H7 (cell line): ENCODE results near the gene CHKA. TPM values are rescaled to one million over a fixed set of nuclear protein-coding genes. Genes with fewer than 3 reads are reported as not detected.

Experiments
- DNase-seq: peaks from one replicate; pipeline ENCODE4 v3.0.0; 2012
- H3K27me3 ChIP-seq: 2 replicates; pipeline ENCODE4 v1.6.0; 2011; ENCODE audit warnings: mild to moderate bottlenecking, low read length; ENCODE audit not compliant: control insufficient read depth, insufficient read depth
- H3K36me3 ChIP-seq: replicated peaks from 2 replicates; pipeline ENCODE4 v1.5.1; 2011; ENCODE audit warnings: low read length; ENCODE audit not compliant: control insufficient read depth, insufficient read depth
- H3K4me3 ChIP-seq: 2 replicates; pipeline ENCODE4 v1.5.1; 2011; ENCODE audit warnings: low read depth, mild to moderate bottlenecking, control low read depth, low read length, moderate library complexity; ENCODE audit not compliant: insufficient read depth
- total RNA-seq: library from RNA; depleted of rRNA; stranded (reverse); fragments of >200 nt; shearing (Covaris generic); gene quantifications from 2 replicates; pipeline ENCODE4 v1.2.3, GENCODE V29; 2014; rRNA removed

Gene CHKA
- 28.4 and 36.1 TPM in 2 replicates for total RNA-seq

GRCh38 chr11:68121067-68121899, at the start of gene CHKA:
TSS of gene CHKA (minus strand) at chr11:68121388. CDS start at chr11:68121177, 211 bp downstream.
- DNase-seq: peak; percentile 99
- Histone ChIP-seq H3K36me3 (no peaks in the 10 kb centered on the region), H3K4me3 (peak within 1 kb of the TSS; percentile 80), H3K27me3 (no peaks in the 10 kb centered on the region)

DNA sequence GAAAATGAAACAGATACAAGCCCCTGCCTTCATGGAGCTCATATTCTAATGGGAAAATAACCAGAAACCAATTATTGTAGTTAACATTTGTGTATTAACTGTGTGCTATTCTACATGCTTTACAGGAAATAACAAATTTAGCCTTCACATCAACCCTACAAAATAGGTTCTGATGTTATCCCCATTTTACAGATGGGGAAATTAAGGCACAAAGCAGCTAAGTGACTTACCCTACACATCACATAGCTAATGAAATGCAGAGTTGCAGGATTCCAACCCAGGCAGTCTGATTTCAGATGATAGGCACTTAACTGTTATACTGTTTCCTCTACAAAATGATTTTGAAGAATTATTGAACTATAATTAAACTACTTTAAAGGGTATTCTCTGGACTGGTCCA, 48.3 kb upstream of the CHKA start:
- peaks cover 36% of the 10 kb centered on the region for H3K36me3 ChIP-seq
- no peak overlapping the region for H3K4me3 ChIP-seq
- DNase-seq: no peak
- no peaks in the 10 kb centered on the region for H3K27me3 ChIP-seq

DNA sequence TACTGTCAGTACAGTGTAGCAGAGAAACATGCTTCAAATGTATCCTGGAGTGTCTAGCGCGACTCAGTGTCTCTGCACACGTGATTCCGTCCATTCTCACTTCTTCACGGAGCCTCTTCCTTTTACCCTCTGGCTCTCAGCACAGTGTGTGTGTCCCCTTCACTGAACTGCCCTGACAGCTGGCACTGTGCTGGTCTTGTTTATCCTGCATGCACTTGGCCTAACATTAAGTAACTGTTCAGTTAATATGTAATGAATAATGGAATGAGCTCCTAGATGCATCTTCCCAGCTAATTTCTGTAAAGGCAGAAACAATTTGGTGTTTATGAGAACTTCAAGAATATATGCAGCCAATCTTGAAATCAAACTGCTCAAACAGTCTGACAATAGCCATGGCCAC, 47.5 kb upstream of the CHKA start:
- DNase-seq: no peak
- Histone ChIP-seq H3K36me3 (peaks cover 31% of the 10 kb centered on the region), H3K4me3 (no peak overlapping the region), H3K27me3 (no peaks in the 10 kb centered on the region)

DNA sequence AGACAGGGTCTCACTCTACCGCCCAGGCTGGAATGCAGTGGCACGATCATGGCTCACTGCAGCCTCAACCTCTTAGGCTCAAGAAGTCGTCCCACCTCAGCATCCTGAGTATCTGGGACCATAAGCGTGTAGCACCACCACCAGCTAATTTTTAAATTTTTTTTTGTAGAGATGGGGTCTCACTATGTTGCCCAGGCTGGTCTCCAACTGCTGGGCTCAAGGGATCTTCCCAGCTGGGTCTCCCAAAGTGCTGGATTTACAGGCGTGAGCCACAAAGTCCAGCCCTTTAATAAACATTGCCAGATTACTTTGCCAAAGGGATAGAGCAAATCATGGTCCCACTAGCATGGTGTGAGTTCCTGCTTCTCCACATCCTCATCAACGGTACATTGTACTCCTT, 46.3 kb upstream of the CHKA start:
- H3K27me3 ChIP-seq: no peaks in the 10 kb centered on the region
- DNase-seq: no peak
- peaks cover 28% of the 10 kb centered on the region for H3K36me3 ChIP-seq
- H3K4me3 ChIP-seq: no peak overlapping the region

DNA sequence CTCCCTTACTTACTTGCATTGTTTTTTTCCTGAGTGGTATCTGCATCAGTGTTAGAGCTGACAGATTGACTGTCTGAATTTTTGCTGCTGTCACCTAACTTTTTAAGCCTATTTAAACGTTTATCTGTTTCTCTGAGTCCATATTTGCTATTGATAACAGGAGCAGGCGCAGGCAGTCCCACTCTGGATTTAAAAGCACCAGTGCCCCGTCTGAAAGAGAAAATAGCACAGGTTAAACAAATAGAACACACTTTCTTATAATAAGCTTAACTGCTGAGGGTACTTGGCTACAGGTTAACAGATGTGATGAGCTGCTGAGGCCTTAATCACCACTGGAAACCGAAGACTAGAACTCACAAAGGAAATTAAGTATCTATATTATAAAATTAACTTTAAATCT, 45.8 kb upstream of the CHKA start:
- Histone ChIP-seq H3K4me3 (no peak overlapping the region), H3K36me3 (peaks cover 27% of the 10 kb centered on the region), H3K27me3 (no peaks in the 10 kb centered on the region)
- no peak for DNase-seq

DNA sequence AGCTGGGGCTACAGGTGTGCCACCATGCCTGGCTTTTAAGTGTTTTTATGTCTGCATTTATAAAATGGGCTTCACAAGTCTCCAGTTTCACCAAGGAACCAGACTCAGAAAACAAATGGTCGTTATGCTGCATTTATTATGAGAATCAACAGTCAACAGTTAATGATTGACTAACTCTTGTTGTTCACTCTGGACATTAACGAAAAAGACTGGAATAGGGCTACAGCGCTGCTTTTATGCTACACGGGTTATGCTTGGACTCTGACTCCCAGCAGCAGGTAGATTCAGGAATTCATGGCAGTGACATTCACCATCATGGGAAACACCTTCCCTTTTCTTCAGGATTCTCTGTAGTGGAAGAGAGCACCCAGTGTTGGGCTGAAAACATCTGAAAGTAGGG, 44.4 kb upstream of the CHKA start:
- no peak overlapping the region for H3K4me3 ChIP-seq
- H3K27me3 ChIP-seq: no peaks in the 10 kb centered on the region
- DNase-seq: no peak
- peaks cover 23% of the 10 kb centered on the region for H3K36me3 ChIP-seq

- Histone ChIP-seq H3K4me3 (no peak overlapping the region), H3K36me3 (peaks cover 15% of the 10 kb centered on the region), H3K27me3 (no peaks in the 10 kb centered on the region)
- no peak for DNase-seq
Measured at GRCh38 chr11:68164437-68164836, 43.2 kb upstream of the CHKA start.

GRCh38 chr11:68163691-68164090, 42.5 kb upstream of the CHKA start:
- Histone ChIP-seq H3K4me3 (no peak overlapping the region), H3K36me3 (peaks cover 11% of the 10 kb centered on the region), H3K27me3 (no peaks in the 10 kb centered on the region)
- no peak for DNase-seq

DNA sequence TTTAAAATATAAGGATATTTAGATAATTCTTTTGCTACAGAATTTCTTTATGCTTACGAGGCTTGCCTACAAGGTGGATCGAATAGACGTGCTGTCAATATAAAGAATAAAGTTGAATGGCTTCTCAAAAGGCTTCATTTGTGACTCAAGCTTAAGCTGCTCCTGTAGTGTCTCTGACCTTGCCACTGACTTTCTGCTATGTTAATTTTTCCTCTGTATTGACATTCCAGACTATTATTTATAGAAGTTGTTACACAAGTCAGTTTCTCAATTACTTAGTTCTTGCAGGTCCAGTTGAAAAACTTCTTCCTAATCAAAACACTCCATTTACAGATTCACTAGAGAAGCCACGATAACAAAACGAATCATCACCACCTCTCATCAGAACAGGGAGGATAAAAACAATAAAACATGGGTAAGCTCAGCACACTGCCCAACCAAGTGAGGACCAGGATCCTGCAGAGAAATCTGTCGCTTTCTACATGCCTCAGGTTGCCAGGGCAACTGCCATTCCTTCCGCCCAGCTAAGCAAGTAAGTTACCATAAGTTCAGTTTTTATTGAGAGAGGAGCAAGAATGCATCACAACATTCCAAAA, 39.0 kb upstream of the CHKA start:
- Histone ChIP-seq H3K36me3 (no peaks in the 10 kb centered on the region), H3K27me3 (no peaks in the 10 kb centered on the region), H3K4me3 (no peak overlapping the region)
- DNase-seq: no peak

DNA sequence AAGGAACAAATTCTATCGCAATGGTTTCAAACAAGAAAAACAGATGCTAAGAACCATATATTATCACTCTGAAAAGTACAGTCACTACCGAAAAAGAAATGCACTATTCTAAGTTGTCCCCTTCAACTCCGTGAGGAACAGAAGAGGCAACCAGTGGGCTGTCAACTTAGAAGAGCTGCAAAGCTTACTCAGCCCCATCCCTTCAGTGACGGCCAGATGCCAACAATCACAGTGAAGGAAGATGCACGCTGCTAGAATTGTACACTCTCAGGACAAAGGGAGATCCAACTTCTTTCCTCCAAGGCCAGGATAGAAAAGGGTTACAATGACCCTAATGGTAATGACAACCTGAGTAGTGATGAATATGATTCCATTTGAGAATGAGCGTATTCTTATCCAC, 38.5 kb upstream of the CHKA start:
- Histone ChIP-seq H3K27me3 (no peaks in the 10 kb centered on the region), H3K36me3 (no peaks in the 10 kb centered on the region), H3K4me3 (no peak overlapping the region)
- DNase-seq: no peak

DNA sequence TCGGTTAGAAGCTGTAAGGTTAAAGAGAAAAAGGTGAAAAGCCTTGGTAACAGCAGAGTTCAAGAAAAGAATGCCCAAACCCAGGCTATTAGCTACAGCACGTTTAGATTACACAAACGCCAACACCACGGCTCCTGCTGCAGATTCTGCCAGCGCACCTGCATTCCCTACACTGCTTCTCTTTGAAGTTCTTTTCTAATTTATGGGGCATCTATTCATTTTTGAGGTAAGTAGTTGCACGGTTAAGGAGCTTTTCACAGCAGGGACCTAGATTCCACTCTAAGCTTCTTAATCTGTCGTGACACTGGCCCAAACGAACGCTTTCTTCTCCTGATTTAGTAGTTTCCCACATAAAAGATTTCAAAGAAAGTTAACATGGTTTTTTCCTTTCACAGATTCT, 38.0 kb upstream of the CHKA start:
- no peaks in the 10 kb centered on the region for H3K27me3 ChIP-seq
- H3K36me3 ChIP-seq: no peaks in the 10 kb centered on the region
- no peak overlapping the region for H3K4me3 ChIP-seq
- DNase-seq: no peak

DNA sequence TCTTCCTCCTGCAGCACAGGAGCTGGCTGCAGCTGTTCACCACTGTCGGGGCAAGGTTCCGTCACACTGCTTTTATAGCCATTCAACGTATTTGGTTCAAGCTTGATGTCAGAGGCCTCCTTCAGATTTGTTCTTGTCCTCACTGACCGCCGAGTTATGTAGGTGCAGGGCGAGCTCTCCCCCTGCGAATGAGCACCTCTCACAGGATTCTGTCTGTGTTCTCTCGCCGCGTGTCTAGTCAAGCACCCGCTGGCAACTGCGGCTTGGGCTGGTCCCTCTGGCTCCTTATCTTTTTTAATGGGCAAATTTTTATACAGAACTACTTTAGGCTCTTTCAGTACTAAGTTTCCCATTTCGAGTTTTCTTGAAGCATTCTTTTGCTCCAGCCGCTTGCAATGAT, 37.4 kb upstream of the CHKA start:
- H3K36me3 ChIP-seq: no peaks in the 10 kb centered on the region
- no peak for DNase-seq
- H3K4me3 ChIP-seq: no peak overlapping the region
- no peaks in the 10 kb centered on the region for H3K27me3 ChIP-seq

DNA sequence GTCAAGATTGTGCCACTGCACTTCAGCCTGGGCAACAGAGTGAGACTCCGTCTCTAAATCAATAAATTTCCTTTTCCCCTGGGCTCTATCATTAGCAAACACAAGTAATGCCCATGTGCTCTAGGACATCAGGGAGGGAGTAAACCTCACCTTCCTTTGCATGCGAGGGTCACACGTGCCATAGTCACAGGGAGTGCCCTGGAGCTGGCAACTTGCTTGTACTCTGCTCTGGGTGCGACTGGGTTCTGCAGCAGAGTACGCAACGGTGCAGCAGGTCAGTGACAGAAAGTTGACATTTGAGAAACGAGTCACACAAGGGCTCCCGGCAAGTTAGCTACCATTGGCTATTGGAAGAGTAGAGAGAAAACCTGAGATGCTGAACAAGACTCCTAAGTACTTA, 32.6 kb upstream of the CHKA start:
- Histone ChIP-seq H3K36me3 (no peaks in the 10 kb centered on the region), H3K27me3 (no peaks in the 10 kb centered on the region), H3K4me3 (no peak overlapping the region)
- DNase-seq: no peak

- no peak overlapping the region for H3K4me3 ChIP-seq
- no peak for DNase-seq
- H3K27me3 ChIP-seq: no peaks in the 10 kb centered on the region
- no peaks in the 10 kb centered on the region for H3K36me3 ChIP-seq
Measured at GRCh38 chr11:68150037-68150436, 28.8 kb upstream of the CHKA start.

- no peak overlapping the region for H3K4me3 ChIP-seq
- H3K27me3 ChIP-seq: no peaks in the 10 kb centered on the region
- no peaks in the 10 kb centered on the region for H3K36me3 ChIP-seq
- no peak for DNase-seq
Measured at GRCh38 chr11:68149417-68149816, 28.2 kb upstream of the CHKA start.
